ENCODE measurements around the gene LETM1. TPM values are rescaled to one million over a fixed set of nuclear protein-coding genes. Genes with fewer than 3 reads are reported as not detected.

LETM1 gene
- total RNA-seq (2021; fragmentation: NEBNext Ultra II Directional; extraction: Animal tissue kit (Norgen Biotek cat#: 25700)) (50.1 and 53.1 TPM in 2 replicates), polyA plus RNA-seq (2011; rRNA removed) (19.8 and 30.6 TPM in 2 replicates), polyA minus RNA-seq (2011; rRNA and poly(A)+ RNA removed) (39.5 and 52.7 TPM in 2 replicates)
- 22.0 TPM for polyA plus RNA-seq (2011; cell fraction: cytosol; rRNA removed)
- 59.2 TPM for polyA plus RNA-seq (2011; cell fraction: nucleus; rRNA removed)
- polyA plus RNA-seq (2012, experiment 1 of 2) = 30.2 to 39.2 TPM (median 33.8 TPM) in 4 replicates
- polyA plus RNA-seq (2012, experiment 2 of 2) = 21.8 TPM
- polyA plus RNA-seq (2013, experiment 1 of 2) = 21.7 TPM
- polyA plus RNA-seq (2013, experiment 2 of 2) = 21.1 TPM
- 40.8 TPM for polyA minus RNA-seq (2011; cell fraction: cytosol; rRNA and poly(A)+ RNA removed)
- 37.0 TPM for polyA minus RNA-seq (2011; cell fraction: nucleus; rRNA and poly(A)+ RNA removed)
- long read RNA-seq, experiment 1, full-length matches to known transcripts = 2 of 12 reads
- long read RNA-seq, experiment 1, partial matches to known transcripts = 4 of 12 reads
- long read RNA-seq, experiment 1, other reads (novel, unspliced or antisense) = 6 of 12 reads
- long read RNA-seq, experiment 2, partial matches to known transcripts = 1 of 2 reads
- long read RNA-seq, experiment 2, other reads (novel, unspliced or antisense) = 1 of 2 reads

- CTCF ChIA-PET (ENCODE audit: partially characterized antibody) = interaction anchor here (0.6 to 2.9 kb wide), 4 partner anchors 43 to 717 kb away, joined by 3 to 17 read pairs (median 4); no protein-coding TSS in a partner anchor
- H3K14ac ChIP-seq (ENCODE audit: insufficient read length) = no peak within 1 kb of the TSS
- H3K79me1 ChIP-seq (ENCODE audit: low read depth, low read length) = peaks cover 18% of the 10 kb centered on the region
- peaks cover 12% of the 10 kb centered on the region for H3K23me2 ChIP-seq (ENCODE audit: low read depth, low read length)
- H3K4me3 ChIP-seq (ENCODE audit: extremely low read depth in 1 of 4, insufficient read depth in 2 of 4, low read depth in 3 of 4, low read length in 4 of 4) = peak within 1 kb of the TSS; percentile 62 to 79 (median 72)
- no peak within 1 kb of the TSS for H2BK120ac ChIP-seq (replicated peaks; ENCODE audit: low read depth, low read length)
- H3K9ac ChIP-seq (replicated peaks in 1 of 4; ENCODE audit: extremely low read depth in 1 of 4, low read depth in 3 of 4, low read length in 3 of 4) = peak within 1 kb of the TSS; percentile 48 to 74 (median 64); a peak in 6 of 7 replicates
- FAIRE-seq (no peak), DNase-seq (ENCODE audit: low read depth in 1 of 2, low spot score in 2 of 2) (peak; percentile 72 to 92)
- H2AK5ac ChIP-seq (ENCODE audit: low read depth, low read length) = no peak within 1 kb of the TSS
- peak within 1 kb of the TSS; percentile 47; the same call in 1 of the 2 replicates for H2AFZ ChIP-seq (ENCODE audit: low read length)
- peak within 1 kb of the TSS; percentile 89 for H4K8ac ChIP-seq (ENCODE audit: extremely low read depth, insufficient read depth, low read length)
- no peak within 1 kb of the TSS for H2BK5ac ChIP-seq (ENCODE audit: low read depth, low read length)
- H2BK20ac ChIP-seq (ENCODE audit: low read length) = no peak within 1 kb of the TSS
- 1% methylated on average over 63 of the region's 107 CpGs; no CpG with 5 or more reads in 1 of the 2 experiments for WGBS, 2 experiments (ENCODE audit: extremely low coverage in 1 of 2, insufficient coverage in 1 of 2, insufficient read length in 1 of 2, insufficient replicate concordance in 2 of 2, low coverage in 1 of 2, low lambda C conversion rate in 2 of 2, missing lambda C conversion rate in 1 of 2)
- no peak within 1 kb of the TSS for H4K91ac ChIP-seq (replicated peaks; ENCODE audit: insufficient read length, low read length)
- POLR2A ChIA-PET (ENCODE audit: partially characterized antibody) = interaction anchor here (0.6 to 1.7 kb wide), 10 partner anchors 9 to 376 kb away, joined by 3 to 5 read pairs (median 4); partner anchors contain the start of gene NSD2
- no peak within 1 kb of the TSS for H2BK15ac ChIP-seq (ENCODE audit: low read length)
- H2BK12ac ChIP-seq (ENCODE audit: low read depth, low read length) = no peak within 1 kb of the TSS
- H3K4ac ChIP-seq (replicated peaks; ENCODE audit: insufficient read length, low read depth, low read length) = no peak within 1 kb of the TSS
- peaks cover 24 to 30% of the 10 kb centered on the region in 2 experiments for H4K20me1 ChIP-seq (replicated peaks in 1 of 2; ENCODE audit: control insufficient read depth in 1 of 2, insufficient read depth in 2 of 2, low read length in 2 of 2)
- H3K56ac ChIP-seq (replicated peaks; ENCODE audit: insufficient read length, low read depth, low read length) = peak within 1 kb of the TSS; percentile 84
- H3K23ac ChIP-seq (ENCODE audit: insufficient read length) = no peak within 1 kb of the TSS
- peak within 1 kb of the TSS; percentile 91 to 99 for H3K4me2 ChIP-seq (ENCODE audit: insufficient read depth in 1 of 2, low read depth in 2 of 2, low read length in 2 of 2)
- H3K36me3 ChIP-seq (ENCODE audit: control insufficient read depth in 2 of 4, insufficient read depth in 4 of 4, low read length in 3 of 4) = no peaks in the 10 kb centered on the region; a peak in 1 of 8 replicates
- no peaks in the 10 kb centered on the region for H3K9me3 ChIP-seq (ENCODE audit: insufficient read depth in 2 of 2, low read depth in 1 of 2, low read length in 1 of 2)
- H3K4me1 ChIP-seq (replicated peaks in 1 of 4; ENCODE audit: control insufficient read depth in 3 of 4, insufficient read depth in 4 of 4, low read length in 3 of 4) = peaks cover 0 to 14% (median 7%) of the 10 kb centered on the region in 4 experiments; a peak in 5 of 7 replicates
- H3K27me3 ChIP-seq (replicated peaks in 1 of 4; ENCODE audit: control insufficient read depth in 3 of 4, extremely low read depth in 1 of 4, insufficient read depth in 3 of 4, low read length in 3 of 4) = peaks cover 33 to 51% (median 47%) of the 10 kb centered on the region in 4 experiments
- H3K79me2 ChIP-seq (ENCODE audit: control insufficient read depth in 1 of 2, insufficient read depth in 2 of 2, low read length in 2 of 2) = peaks cover 0 to 25% of the 10 kb centered on the region in 2 experiments; a peak in 3 of 4 replicates
- H3K27ac ChIP-seq (ENCODE audit: low read depth, low read length) = no peak within 1 kb of the TSS; the same call in 1 of the 2 replicates
- H3K18ac ChIP-seq (ENCODE audit: extremely low read depth, low read length) = no peak within 1 kb of the TSS; the same call in 1 of the 2 replicates
- no peak within 1 kb of the TSS for H4K5ac ChIP-seq (ENCODE audit: insufficient read length, low read depth, low read length)
- TF ChIP-seq TAF7 (optimal IDR thresholded peaks at IDR 0.05; ENCODE audit: borderline replicate concordance, low read depth, low read length) = no peak
- TF ChIP-seq ASH2L (IDR thresholded peaks at IDR 0.05; ENCODE audit: low read length) = peak; percentile 83
- TF ChIP-seq POLR2AphosphoS5 (IDR thresholded peaks at IDR 0.05; ENCODE audit: low read depth, low read length) = no peak
- TF ChIP-seq EGR1 (IDR thresholded peaks at IDR 0.05; ENCODE audit: borderline replicate concordance, low read depth, low read length) = no peak
- TF ChIP-seq RNF2 (IDR thresholded peaks at IDR 0.05; ENCODE audit: borderline replicate concordance, low read depth, low read length, missing control alignments, poor library complexity, severe bottlenecking) = peak; percentile 21
- TF ChIP-seq SIX5 (IDR thresholded peaks at IDR 0.05; ENCODE audit: low read depth, low read length) = peak; percentile 92
- peak in 1 of 2 experiments; percentile 50; a peak in 2 of 4 replicates for TF ChIP-seq SIN3A (conservative IDR thresholded peaks at IDR 0.05 in 1 of 2, IDR thresholded peaks at IDR 0.05 in 1 of 2; ENCODE audit: low read depth in 1 of 2, low read length in 2 of 2)
These were observed at the start of gene LETM1 for GRCh38 chr4:1856071-1856942. Gene LETM1, minus strand, starts transcription at chr4:1856156. Its CDS starts 206 bp downstream, at chr4:1855950.
